HCT116 (cell line): ENCODE data around the gene TRIOBP. TPM values are rescaled to one million over a fixed set of nuclear protein-coding genes. Genes with fewer than 3 reads are reported as not detected.

Experiments
- ATAC-seq: fragments of 200-7000 bp; cut with Tn5 transposase; 2 replicates; pipeline ENCODE4 v1.9.1; 2020; ENCODE audit warnings: mild to moderate bottlenecking, moderate library complexity
- BruUV-seq: library from RNA; stranded (reverse); fragments of 400-500 nt; replicated peaks from 2 replicates; lab custom pipeline; 2021; lab: Mats Ljungman, UMichigan
- CTCF ChIA-PET: fragments of 300-600 bp; sonication (Branson Sonifier 250); formaldehyde crosslinking; loops from one replicate; lab custom pipeline; 2021; ENCODE audit warnings: antibody characterized with exemption; lab: Charles Lee
- POLR2A ChIA-PET: fragments of 300-600, 350-600 bp; sonication (Branson Sonifier 250); formaldehyde crosslinking; loops from one replicate; lab custom pipeline; 2021; ENCODE audit warnings: antibody characterized with exemption; lab: Charles Lee
- RAD21 ChIA-PET, 2 experiments: fragments of 300-600 bp; sonication (Branson Sonifier 250); formaldehyde crosslinking; loops; one replicate each; lab custom pipeline; 2023; ENCODE audit warnings: low total read pairs in 2 of 2; ENCODE audit not compliant: uncharacterized antibody in 2 of 2, unreplicated experiment in 2 of 2, low non-redundant PET in 1 of 2; lab: Charles Lee
- DNase-seq: peaks from one replicate; pipeline ENCODE4 v3.0.0-alpha.2; 2010; ENCODE audit warnings: low read depth, low spot score
- H2AFZ ChIP-seq: fragments of 200-600 bp; shearing (Covaris generic), sonication (generic); 2 replicates; pipeline ENCODE4 v1.6.1; 2017; ENCODE audit warnings: low read depth, mixed run types, mixed read lengths, antibody characterized with exemption, low read length; ENCODE audit not compliant: poor library complexity, severe bottlenecking
- H3K27ac ChIP-seq: 2 replicates; pipeline ENCODE4 v1.5.1; 2012; ENCODE audit warnings: low read depth, low read length
- H3K27me3 ChIP-seq: fragments of 200-600 bp; sonication (generic); 2 replicates; pipeline ENCODE4 v1.6.1; 2016; ENCODE audit warnings: mixed run types, low read length, mixed read lengths; ENCODE audit not compliant: insufficient read depth
- H3K36me3 ChIP-seq, 2 experiments: fragments of 200-500 bp in 1 of 2; fragments of 200-600 bp in 1 of 2; sonication (Bioruptor generic) in 1 of 2; sonication (generic) in 1 of 2; 2 replicates each; pipeline versions ENCODE4 v1.5.1 to v1.6.1; 2014 to 2016; ENCODE audit warnings: low read length in 2 of 2, inconsistent platforms in 1 of 2, mixed read lengths in 1 of 2, mixed run types in 1 of 2; ENCODE audit not compliant: insufficient read depth in 2 of 2, control insufficient read depth in 1 of 2
- H3K4me1 ChIP-seq, 2 experiments: fragments of 200-600 bp in 1 of 2; sonication (generic) in 1 of 2; 2 replicates each; pipeline versions ENCODE4 v1.5.1 to v1.6.1; 2012 to 2017; ENCODE audit warnings: low read length in 2 of 2, inconsistent platforms in 1 of 2, mild to moderate bottlenecking in 1 of 2, mixed read lengths in 1 of 2, mixed run types in 1 of 2, moderate library complexity in 1 of 2; ENCODE audit not compliant: insufficient read depth in 2 of 2, control insufficient read depth in 1 of 2
- H3K4me2 ChIP-seq: fragments of 200-600 bp; sonication (generic); 2 replicates; pipeline ENCODE4 v1.6.1; 2017; ENCODE audit warnings: mixed run types, low read length, mixed read lengths
- H3K4me3 ChIP-seq, 2 experiments: fragments of 200-600 bp in 1 of 2; sonication (generic) in 1 of 2; replicated peaks in 1 of 2; 2 replicates each; pipeline ENCODE4 v1.5.1; 2011 to 2016; ENCODE audit warnings: low read length in 2 of 2, control low read depth in 1 of 2, low read depth in 1 of 2, mild to moderate bottlenecking in 1 of 2, mixed read lengths in 1 of 2, mixed run types in 1 of 2
- H3K79me2 ChIP-seq: fragments of 200-600 bp; sonication (generic); 2 replicates; pipeline ENCODE4 v1.6.1; 2017; ENCODE audit warnings: mild to moderate bottlenecking, mixed run types, low read length, moderate library complexity, mixed read lengths; ENCODE audit not compliant: insufficient read depth
- H3K9ac ChIP-seq: fragments of 200-600 bp; sonication (generic); 2 replicates; pipeline ENCODE4 v1.6.1; 2016; ENCODE audit warnings: low read length, mixed read lengths
- H3K9me2 ChIP-seq: fragments of 200-600 bp; sonication (generic), shearing (Covaris generic); 2 replicates; pipeline ENCODE4 v1.6.1; 2017; ENCODE audit warnings: mixed run types, mild to moderate bottlenecking, moderate library complexity; ENCODE audit not compliant: insufficient read depth
- H3K9me3 ChIP-seq, 2 experiments: fragments of 200-500 bp in 1 of 2; fragments of 200-600 bp in 1 of 2; sonication (Bioruptor generic) in 1 of 2; sonication (generic) in 1 of 2; 2 replicates each; pipeline ENCODE4 v1.6.1; 2014 to 2017; ENCODE audit warnings: low read length in 2 of 2, mixed read lengths in 2 of 2, inconsistent platforms in 1 of 2, low read depth in 1 of 2, mild to moderate bottlenecking in 1 of 2, mixed run types in 1 of 2, moderate library complexity in 1 of 2; ENCODE audit not compliant: control insufficient read depth in 1 of 2, insufficient read depth in 1 of 2
- H4K20me1 ChIP-seq: fragments of 200-600 bp; sonication (generic), shearing (Covaris generic); 2 replicates; pipeline ENCODE4 v1.6.1; 2017; ENCODE audit warnings: mixed run types, mild to moderate bottlenecking, moderate library complexity; ENCODE audit not compliant: insufficient read depth
- CBX3 ChIP-seq: IDR thresholded peaks from 2 replicates; pipeline ENCODE4 v1.6.1; 2012; ENCODE audit warnings: low read depth
- CEBPB ChIP-seq: IDR thresholded peaks from 2 replicates; pipeline ENCODE4 v1.6.1; 2012; ENCODE audit warnings: low read depth
- ELF1 ChIP-seq: IDR thresholded peaks from 2 replicates; pipeline ENCODE4 v1.6.1; 2012; ENCODE audit warnings: low read depth, borderline replicate concordance
- EZH2 ChIP-seq: fragments of 200-600 bp; sonication (generic); IDR thresholded peaks from 2 replicates; pipeline ENCODE4 v1.6.1; 2017; ENCODE audit warnings: antibody characterized with exemption, mixed run types
- EZH2phosphoT487 ChIP-seq: fragments of 200-600 bp; IDR thresholded peaks from 2 replicates; pipeline ENCODE4 v1.6.1; 2018; ENCODE audit warnings: antibody characterized with exemption, borderline replicate concordance
- FOSL1 ChIP-seq: IDR thresholded peaks from 2 replicates; pipeline ENCODE4 v1.6.1; 2012; ENCODE audit warnings: low read depth
- JUND ChIP-seq: IDR thresholded peaks from 2 replicates; pipeline ENCODE4 v1.6.1; 2012
- POLR2A ChIP-seq: IDR thresholded peaks from 2 replicates; pipeline ENCODE4 v1.7.0; 2011; ENCODE audit warnings: borderline replicate concordance; ENCODE audit not compliant: insufficient read depth, insufficient read length; ENCODE audit errors: extremely low read depth
- RAD21 ChIP-seq: IDR thresholded peaks from 2 replicates; pipeline ENCODE4 v1.6.1; 2012; ENCODE audit warnings: low read depth, mild to moderate bottlenecking
- SIN3A ChIP-seq: IDR thresholded peaks from 2 replicates; pipeline ENCODE4 v1.6.1; 2012; ENCODE audit warnings: low read depth
- SP1 ChIP-seq: IDR thresholded peaks from 2 replicates; pipeline ENCODE4 v1.6.1; 2012; ENCODE audit warnings: low read depth
- SRF ChIP-seq: IDR thresholded peaks from 2 replicates; pipeline ENCODE4 v1.6.1; 2012; ENCODE audit warnings: low read depth
- TCF7L2 ChIP-seq: IDR thresholded peaks from 2 replicates; pipeline ENCODE4 v1.7.0; 2011; ENCODE audit warnings: borderline replicate concordance, inconsistent platforms; ENCODE audit not compliant: insufficient read depth, insufficient read length; ENCODE audit errors: extremely low read depth
- YY1 ChIP-seq: IDR thresholded peaks from 2 replicates; pipeline ENCODE4 v1.6.1; 2011; ENCODE audit warnings: low read length, low read depth, moderate library complexity, mild to moderate bottlenecking; ENCODE audit not compliant: insufficient replicate concordance; ENCODE audit errors: extremely low read depth
- ZFX ChIP-seq: fragments of 450-650 bp; IDR thresholded peaks from 2 replicates; pipeline ENCODE4 v1.6.1; 2017
- ZNF274 ChIP-seq: fragments of 200-500 bp; sonication (Bioruptor generic); IDR thresholded peaks from 2 replicates; pipeline ENCODE4 v1.6.1; 2014; ENCODE audit warnings: mild to moderate bottlenecking, low read depth, low read length, inconsistent platforms
- intact Hi-C: fragments of 100-400 bp; cut with micrococcal nuclease; formaldehyde crosslinking; loops from 2 replicates; pipeline ENCODE4 v1.10.0; 2022
- total RNA-seq: library from RNA; stranded (reverse); gene quantifications from one replicate; pipeline ENCODE4 v1.2.1, GENCODE V29; 2021; ENCODE audit not compliant: unreplicated experiment
- TF ChIP-seq, protein P1 (sequence below): IDR thresholded peaks from 2 replicates; pipeline ENCODE4 v1.6.1; 2012
- TF ChIP-seq, protein P2 (sequence below): IDR thresholded peaks from 2 replicates; pipeline ENCODE4 v1.6.1; 2012
- TF ChIP-seq, protein P3 (sequence below), 3 experiments: fragments of 200-600 bp in 1 of 3; sonication (generic) in 1 of 3; IDR thresholded peaks in 2 of 3; conservative IDR thresholded peaks in 1 of 3; 2 replicates each; pipeline ENCODE4 v1.5.1; 2012 to 2017; ENCODE audit warnings: low read depth in 2 of 3, low read length in 2 of 3, antibody characterized with exemption in 1 of 3, borderline replicate concordance in 1 of 3, control low read depth in 1 of 3, mild to moderate bottlenecking in 1 of 3, mixed read lengths in 1 of 3, mixed run types in 1 of 3, moderate library complexity in 1 of 3; ENCODE audit not compliant: insufficient read depth in 1 of 3
- TF ChIP-seq, protein P4 (sequence below): IDR thresholded peaks from 2 replicates; pipeline ENCODE4 v1.6.1; 2011; ENCODE audit warnings: mild to moderate bottlenecking, low read length, moderate library complexity; ENCODE audit not compliant: insufficient replicate concordance; ENCODE audit errors: extremely low read depth

The TRIOBP gene
- total RNA-seq, 1 experiment from 2014 or later: 244 TPM

DNA sequence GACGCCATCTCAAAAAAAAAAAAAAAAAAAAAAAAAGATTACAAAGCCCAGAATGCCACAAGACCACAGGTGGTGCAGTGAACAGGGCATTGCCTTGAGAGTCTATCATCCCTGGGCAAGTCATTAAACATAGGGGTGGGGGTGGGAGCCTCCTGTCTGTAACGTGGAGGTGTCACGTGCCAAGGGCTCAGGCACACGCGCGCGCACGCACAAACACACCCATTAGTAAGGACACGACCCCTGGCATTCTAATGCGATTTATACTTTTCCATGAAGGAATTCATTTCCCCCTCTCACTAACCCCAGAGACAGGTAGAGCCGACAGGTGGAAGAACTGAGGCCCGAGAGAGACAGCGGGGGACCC, 105.1 kb downstream of the TRIOBP start:
- H3K27me3 ChIP-seq: no peaks in the 10 kb centered on the region
- intact Hi-C loops: no loop called here
- no peak for DNase-seq
- H3K9ac ChIP-seq: peak overlapping the region; percentile 66
- H3K4me1 ChIP-seq: peaks cover 16 to 46% of the 10 kb centered on the region in 2 experiments; a peak in 3 of 4 replicates
- peaks cover 18% of the 10 kb centered on the region for H3K79me2 ChIP-seq
- no peaks in the 10 kb centered on the region for H3K36me3 ChIP-seq
- H3K9me2 ChIP-seq: no peaks in the 10 kb centered on the region
- TF ChIP-seq SP1 (no peak), SRF (no peak), CBX3 (no peak), SIN3A (no peak), TCF7L2 (no peak), ZNF274 (no peak), EZH2 (no peak), RAD21 (no peak), ZFX (no peak), EZH2phosphoT487 (no peak), POLR2A (no peak), FOSL1 (no peak), ELF1 (no peak), CEBPB (no peak), YY1 (no peak), JUND (no peak)
- TF ChIP-seq, protein P1, sequence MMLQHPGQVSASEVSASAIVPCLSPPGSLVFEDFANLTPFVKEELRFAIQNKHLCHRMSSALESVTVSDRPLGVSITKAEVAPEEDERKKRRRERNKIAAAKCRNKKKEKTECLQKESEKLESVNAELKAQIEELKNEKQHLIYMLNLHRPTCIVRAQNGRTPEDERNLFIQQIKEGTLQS: no peak
- TF ChIP-seq, protein P2, sequence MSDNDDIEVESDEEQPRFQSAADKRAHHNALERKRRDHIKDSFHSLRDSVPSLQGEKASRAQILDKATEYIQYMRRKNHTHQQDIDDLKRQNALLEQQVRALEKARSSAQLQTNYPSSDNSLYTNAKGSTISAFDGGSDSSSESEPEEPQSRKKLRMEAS: no peak
- TF ChIP-seq, protein P3, sequence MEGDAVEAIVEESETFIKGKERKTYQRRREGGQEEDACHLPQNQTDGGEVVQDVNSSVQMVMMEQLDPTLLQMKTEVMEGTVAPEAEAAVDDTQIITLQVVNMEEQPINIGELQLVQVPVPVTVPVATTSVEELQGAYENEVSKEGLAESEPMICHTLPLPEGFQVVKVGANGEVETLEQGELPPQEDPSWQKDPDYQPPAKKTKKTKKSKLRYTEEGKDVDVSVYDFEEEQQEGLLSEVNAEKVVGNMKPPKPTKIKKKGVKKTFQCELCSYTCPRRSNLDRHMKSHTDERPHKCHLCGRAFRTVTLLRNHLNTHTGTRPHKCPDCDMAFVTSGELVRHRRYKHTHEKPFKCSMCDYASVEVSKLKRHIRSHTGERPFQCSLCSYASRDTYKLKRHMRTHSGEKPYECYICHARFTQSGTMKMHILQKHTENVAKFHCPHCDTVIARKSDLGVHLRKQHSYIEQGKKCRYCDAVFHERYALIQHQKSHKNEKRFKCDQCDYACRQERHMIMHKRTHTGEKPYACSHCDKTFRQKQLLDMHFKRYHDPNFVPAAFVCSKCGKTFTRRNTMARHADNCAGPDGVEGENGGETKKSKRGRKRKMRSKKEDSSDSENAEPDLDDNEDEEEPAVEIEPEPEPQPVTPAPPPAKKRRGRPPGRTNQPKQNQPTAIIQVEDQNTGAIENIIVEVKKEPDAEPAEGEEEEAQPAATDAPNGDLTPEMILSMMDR (IDR thresholded peaks at IDR 0.05 in 2 of 3, conservative IDR thresholded peaks at IDR 0.05 in 1 of 3; ENCODE audit: borderline replicate concordance in 1 of 3, insufficient read depth in 1 of 3, low read depth in 2 of 3, low read length in 2 of 3): no peak
- TF ChIP-seq, protein P4, sequence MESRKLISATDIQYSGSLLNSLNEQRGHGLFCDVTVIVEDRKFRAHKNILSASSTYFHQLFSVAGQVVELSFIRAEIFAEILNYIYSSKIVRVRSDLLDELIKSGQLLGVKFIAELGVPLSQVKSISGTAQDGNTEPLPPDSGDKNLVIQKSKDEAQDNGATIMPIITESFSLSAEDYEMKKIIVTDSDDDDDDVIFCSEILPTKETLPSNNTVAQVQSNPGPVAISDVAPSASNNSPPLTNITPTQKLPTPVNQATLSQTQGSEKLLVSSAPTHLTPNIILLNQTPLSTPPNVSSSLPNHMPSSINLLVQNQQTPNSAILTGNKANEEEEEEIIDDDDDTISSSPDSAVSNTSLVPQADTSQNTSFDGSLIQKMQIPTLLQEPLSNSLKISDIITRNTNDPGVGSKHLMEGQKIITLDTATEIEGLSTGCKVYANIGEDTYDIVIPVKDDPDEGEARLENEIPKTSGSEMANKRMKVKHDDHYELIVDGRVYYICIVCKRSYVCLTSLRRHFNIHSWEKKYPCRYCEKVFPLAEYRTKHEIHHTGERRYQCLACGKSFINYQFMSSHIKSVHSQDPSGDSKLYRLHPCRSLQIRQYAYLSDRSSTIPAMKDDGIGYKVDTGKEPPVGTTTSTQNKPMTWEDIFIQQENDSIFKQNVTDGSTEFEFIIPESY: no peak
- ChIA-PET CTCF (no interaction called here), RAD21 (no interaction called here), POLR2A (no interaction called here)
- H3K27ac ChIP-seq: peak overlapping the region; percentile 63; the same call in 1 of the 2 replicates
- no peak for ATAC-seq
- peak overlapping the region; percentile 48 to 61 for H3K4me3 ChIP-seq
- no peaks in the 10 kb centered on the region for H3K9me3 ChIP-seq
- H2AFZ ChIP-seq: peak overlapping the region; percentile 74
- H3K4me2 ChIP-seq: peak overlapping the region; percentile 89
- no TSS peak for BruUV-seq
- H4K20me1 ChIP-seq: no peaks in the 10 kb centered on the region
